OCI-LY1 (cell line): Measurements from ENCODE around the gene SEL1L3.

Source experiments
- CTCF ChIP-seq: fragments of 200-600 bp; sonication (generic), shearing (Covaris generic); IDR thresholded peaks from 2 replicates; pipeline ENCODE4 v1.5.1; 2017; ENCODE audit warnings: mild to moderate bottlenecking, antibody characterized with exemption, low read length, moderate library complexity, mixed read lengths
- EZH2 ChIP-seq: fragments of 200-600 bp; sonication (generic), shearing (Covaris generic); IDR thresholded peaks from 2 replicates; pipeline ENCODE4 v1.8.0; 2017; ENCODE audit warnings: borderline replicate concordance, mixed run types, mild to moderate bottlenecking, antibody characterized with exemption, low read length, moderate library complexity, mixed read lengths

- TF ChIP-seq CTCF (no peak), EZH2 (no peak)
Measured at GRCh38 chr4:25782482-25782881, 80.3 kb downstream of the SEL1L3 start.
